HG02623 (cell line): ENCODE results near the gene EYA4.
"Not testable (repeated sequence)": the region's sequence is repeated elsewhere in the genome, so short reads cannot be mapped to it uniquely, and the experiment has no call there.

Experiments used
- ATAC-seq: cut with Tn5 transposase; IDR thresholded peaks from one replicate; pipeline ENCODE4 v1.9.1; 2021; ENCODE audit warnings: moderate library complexity; ENCODE audit not compliant: unreplicated experiment

Gene EYA4

GRCh38 chr6:133554121-133554520 is 313.0 kb downstream of the EYA4 start:
- not testable (repeated sequence) for ATAC-seq

- no peak for ATAC-seq
Observed at GRCh38 chr6:133555685-133556084, 314.5 kb downstream of the EYA4 start.

GRCh38 chr6:133559926-133560325 is 318.8 kb downstream of the EYA4 start:
- ATAC-seq = no peak

- ATAC-seq = no peak
Observed at GRCh38 chr6:133567636-133568035, 326.5 kb downstream of the EYA4 start.

GRCh38 chr6:133568970-133569889 is 328.1 kb downstream of the EYA4 start:
- peak; percentile 55 for ATAC-seq

- no peak for ATAC-seq
Observed at GRCh38 chr6:133571681-133572080, 330.5 kb downstream of the EYA4 start.

- ATAC-seq = no peak
Observed at GRCh38 chr6:133577851-133578250, 336.7 kb downstream of the EYA4 start.
